ENCODE measurements around the gene IPO9.

Gene IPO9

GRCh38 chr1:201816309-201816854 lies 12.6 kb upstream of the IPO9 start:
- H3K4me3 ChIP-seq (ENCODE audit: control insufficient read depth, low read depth, low read length): no peak overlapping the region
- TF ChIP-seq CTCF (conservative IDR thresholded peaks at IDR 0.05; ENCODE audit: control insufficient read depth, insufficient read depth, low read depth, low read length): no peak
- no peak for DNase-seq (ENCODE audit: low read depth)

- H3K4me3 ChIP-seq (ENCODE audit: control insufficient read depth, low read depth, low read length): no peak overlapping the region
- TF ChIP-seq CTCF (conservative IDR thresholded peaks at IDR 0.05; ENCODE audit: control insufficient read depth, insufficient read depth, low read depth, low read length): no peak
- DNase-seq (ENCODE audit: low read depth): peak; percentile 19
Observed at GRCh38 chr1:201818971-201819750, 9.8 kb upstream of the IPO9 start.

GRCh38 chr1:201820413-201820812 lies 8.5 kb upstream of the IPO9 start:
- no peak for TF ChIP-seq CTCF (conservative IDR thresholded peaks at IDR 0.05; ENCODE audit: control insufficient read depth, insufficient read depth, low read depth, low read length)
- no peak overlapping the region for H3K4me3 ChIP-seq (ENCODE audit: control insufficient read depth, low read depth, low read length)
- DNase-seq (ENCODE audit: low read depth): no peak

GRCh38 chr1:201825245-201825644 lies 3.7 kb upstream of the IPO9 start:
- TF ChIP-seq CTCF (conservative IDR thresholded peaks at IDR 0.05; ENCODE audit: control insufficient read depth, insufficient read depth, low read depth, low read length): no peak
- DNase-seq (ENCODE audit: low read depth): no peak
- H3K4me3 ChIP-seq (ENCODE audit: control insufficient read depth, low read depth, low read length): no peak overlapping the region

GRCh38 chr1:201826830-201827229 lies 2.1 kb upstream of the IPO9 start:
- H3K4me3 ChIP-seq (ENCODE audit: control insufficient read depth, low read depth, low read length): no peak overlapping the region
- peak; percentile 38 for DNase-seq (ENCODE audit: low read depth)
- TF ChIP-seq CTCF (conservative IDR thresholded peaks at IDR 0.05; ENCODE audit: control insufficient read depth, insufficient read depth, low read depth, low read length): peak; percentile 4

- no peak for TF ChIP-seq CTCF (conservative IDR thresholded peaks at IDR 0.05; ENCODE audit: control insufficient read depth, insufficient read depth, low read depth, low read length)
- peak; percentile 33 for DNase-seq (ENCODE audit: low read depth)
- H3K4me3 ChIP-seq (ENCODE audit: control insufficient read depth, low read depth, low read length): no peak overlapping the region
Observed at GRCh38 chr1:201827321-201828216, 1.4 kb upstream of the IPO9 start.
